Metanephros (tissue), 1 donor: ENCODE data around the gene SLC52A1. TPM values are rescaled to one million over a fixed set of nuclear protein-coding genes. Genes with fewer than 3 reads are reported as not detected.

Experiments used
- total RNA-seq: library from RNA; depleted of rRNA; stranded (reverse); fragments of >200 nt; gene quantifications from one replicate; pipeline ENCODE4 v1.2.3, GENCODE V29; 2014

Gene SLC52A1
- total RNA-seq: 0.58 TPM

DNA sequence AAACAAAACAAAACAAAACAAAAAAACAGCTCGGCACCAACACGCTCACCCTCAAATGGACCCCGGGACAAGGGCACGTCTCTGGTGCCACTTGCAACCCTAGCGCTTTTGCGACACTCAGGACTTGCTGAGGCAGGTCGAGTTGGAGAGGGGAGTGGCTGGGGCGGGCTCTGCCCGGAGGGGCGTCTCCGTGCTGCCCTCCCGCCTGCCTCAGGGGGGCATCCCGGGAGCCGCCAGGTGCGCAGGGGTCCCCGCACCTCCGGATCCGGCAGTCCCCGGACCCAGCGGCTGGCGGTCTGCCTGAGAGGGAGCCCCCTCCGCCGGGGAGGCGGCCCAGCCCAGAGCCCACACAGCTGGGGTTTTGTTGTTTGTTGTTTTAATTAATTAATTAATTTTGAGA lies at the start of gene SLC52A1:
SLC52A1 (minus strand) TSS at position 112 of the 400 bp plus-strand sequence. CDS start 820 bp downstream, outside the sequence.

DNA sequence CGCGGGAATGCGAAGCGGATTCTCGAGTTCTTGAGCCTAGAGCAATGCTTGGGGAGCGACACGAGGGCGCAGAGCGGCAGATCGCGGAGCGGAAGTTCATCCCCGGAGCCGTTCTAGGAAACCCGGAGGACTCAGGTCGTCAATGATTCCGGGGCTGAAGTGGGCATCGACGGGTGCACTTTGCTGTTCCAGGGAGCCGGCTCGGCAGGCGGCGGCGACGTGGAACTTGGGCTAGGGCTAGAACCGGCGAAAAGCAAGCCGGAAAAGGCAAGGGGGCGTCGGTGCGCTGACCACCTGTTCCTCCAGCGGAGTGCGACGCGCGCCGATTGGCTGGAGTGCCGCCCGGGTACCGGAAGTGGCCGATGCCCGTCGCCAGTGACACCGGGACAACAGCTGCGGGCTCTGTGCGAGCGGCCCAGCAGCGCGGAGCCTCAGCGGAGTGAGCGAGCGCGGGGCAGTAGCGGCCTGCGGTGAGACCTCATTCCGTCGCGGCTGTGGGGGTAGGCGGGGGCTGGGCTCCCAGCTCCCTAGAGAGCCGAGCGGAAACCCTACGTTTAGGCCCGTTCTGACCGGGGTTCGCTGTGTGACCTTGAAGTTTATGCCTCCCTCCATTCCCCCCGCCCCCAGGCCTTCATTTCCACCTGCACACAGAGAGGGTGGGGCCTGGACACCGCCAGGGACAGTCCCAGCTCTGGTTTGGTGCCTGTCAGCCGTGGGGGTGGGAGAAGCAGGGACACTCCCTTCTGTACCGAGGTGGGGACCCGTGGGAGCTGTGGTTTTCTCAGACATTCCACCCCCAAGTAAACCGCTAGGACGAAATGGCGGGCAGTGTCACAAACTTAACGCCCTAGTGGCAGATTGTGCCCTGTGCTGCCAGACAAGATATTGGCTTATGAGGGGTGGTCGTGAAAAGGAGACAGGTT lies 43.1 kb upstream of the SLC52A1 start, which contains the start of gene ZFP3:
ZFP3 (plus strand) TSS at position 362 of the 923 bp plus-strand sequence. CDS start 13,038 bp downstream, outside the sequence.

DNA sequence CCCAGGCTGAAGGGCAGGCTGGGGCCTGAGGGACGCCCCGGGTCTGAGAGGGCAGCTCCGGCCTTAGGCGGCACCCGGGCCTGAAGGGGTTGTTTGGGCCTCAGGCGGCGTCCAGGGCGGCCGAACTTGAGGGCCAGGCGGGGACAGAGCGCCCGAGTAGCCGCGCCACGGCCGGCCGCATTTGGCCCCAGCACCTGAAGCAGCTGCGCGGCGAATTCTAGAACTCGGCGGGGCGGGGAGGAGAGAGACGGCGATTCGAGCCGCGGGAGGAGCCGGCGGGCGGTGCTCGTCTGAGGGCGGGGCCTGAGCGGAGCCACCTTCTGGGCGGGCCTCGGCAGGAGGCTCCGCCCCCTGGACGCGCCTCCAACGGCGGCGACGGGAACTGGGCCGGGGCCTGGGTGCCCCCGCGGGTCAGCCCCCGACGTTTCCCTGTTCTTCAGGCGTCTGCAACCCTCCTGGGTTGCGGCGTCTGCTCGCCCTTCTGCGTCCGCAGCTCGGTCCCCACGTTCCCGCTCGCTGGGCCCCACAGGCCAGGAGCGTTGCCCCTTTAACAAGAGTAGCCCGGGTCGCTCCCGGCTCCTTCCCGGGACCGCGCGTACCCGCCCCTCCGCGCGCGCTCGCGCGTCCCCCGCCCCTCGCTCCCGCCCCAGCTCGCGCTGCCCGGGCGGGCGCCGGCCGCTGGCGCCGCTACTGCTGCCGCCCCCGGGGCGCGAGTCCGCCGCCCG lies 37.8 kb downstream of the SLC52A1 start, which contains the start of the genes INCA1 and KIF1C:
INCA1 (minus strand) TSS at position 221 of the 725 bp plus-strand sequence. CDS start 3,085 bp downstream, outside the sequence.
KIF1C (plus strand) TSS at position 649 of the 725 bp plus-strand sequence. CDS start 2,297 bp downstream, outside the sequence.

DNA sequence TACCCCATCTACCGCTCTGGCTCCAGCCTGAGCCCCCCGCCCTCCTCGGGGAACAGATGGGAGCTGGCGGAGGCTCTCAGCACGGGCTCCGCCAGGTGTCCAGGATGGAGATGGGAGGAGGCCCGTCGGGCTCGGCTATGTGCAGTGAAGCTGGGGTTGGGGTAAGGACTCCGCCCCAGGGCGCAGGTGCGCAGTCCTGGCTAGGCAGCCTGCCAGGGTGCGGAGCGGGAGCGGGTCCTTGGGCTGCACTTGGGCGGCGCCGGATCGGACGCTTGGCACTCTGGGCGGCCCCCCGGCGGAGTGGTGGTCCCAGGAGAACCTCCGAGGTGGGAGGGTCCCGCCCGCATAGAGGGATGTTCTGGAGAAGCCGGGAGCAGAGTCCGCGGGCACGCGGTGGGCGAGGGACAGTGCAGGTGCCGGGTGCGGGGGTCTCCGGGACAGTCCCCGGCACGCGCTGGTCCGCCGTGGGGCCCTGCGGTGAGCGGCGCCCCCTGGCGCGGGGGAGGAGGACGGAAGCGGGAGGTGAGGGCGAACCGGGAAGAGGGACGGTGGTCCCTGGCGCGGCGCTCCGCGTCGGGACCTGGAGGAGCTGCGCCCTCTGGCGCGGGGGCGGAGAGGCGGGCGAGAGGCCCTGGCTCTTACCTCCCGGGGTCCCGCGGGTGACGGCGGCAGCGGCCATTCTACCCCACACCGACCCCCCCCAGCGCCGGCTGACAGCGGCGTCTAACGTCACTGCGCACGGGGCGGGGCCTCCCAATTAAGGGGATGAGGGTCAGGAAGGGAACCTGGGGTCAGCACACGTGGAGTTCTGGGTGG lies 48.1 kb downstream of the SLC52A1 start, which contains the start of gene CAMTA2:
CAMTA2 (minus strand) TSS at position 725 of the 816 bp plus-strand sequence. CDS start 1,453 bp downstream, outside the sequence.

Other genes with a start within 250 kb of the SLC52A1 start
- gene VMO1, start 249.1 kb downstream of the SLC52A1 start, total RNA-seq: 1.9 TPM
- 5.0 TPM for gene GLTPD2, start 246.5 kb downstream of the SLC52A1 start, total RNA-seq
- 118 TPM for gene PSMB6, start 239.3 kb downstream of the SLC52A1 start, total RNA-seq
- 28.2 TPM for gene PLD2, start 228.3 kb downstream of the SLC52A1 start, total RNA-seq
- gene MINK1, start 202.1 kb downstream of the SLC52A1 start, total RNA-seq: 46.9 TPM
- 5.6 TPM for gene C17orf107, start 135.9 kb downstream of the SLC52A1 start, total RNA-seq
- 1.9 TPM for gene CHRNE, start 132.3 kb downstream of the SLC52A1 start, total RNA-seq
- 0.88 TPM for gene GP1BA, start 103.1 kb downstream of the SLC52A1 start, total RNA-seq
- gene SLC25A11, start 95.4 kb downstream of the SLC52A1 start, total RNA-seq: 70.5 TPM
- gene RNF167, start 95.2 kb downstream of the SLC52A1 start, total RNA-seq: 33.1 TPM
- 419 TPM for gene PFN1, start 86.9 kb downstream of the SLC52A1 start, total RNA-seq
- gene ENO3, start 84.3 kb downstream of the SLC52A1 start, total RNA-seq: 699 TPM
- gene SPAG7, start 67.6 kb downstream of the SLC52A1 start, total RNA-seq: 76.4 TPM
- gene CAMTA2, start 47.8 kb downstream of the SLC52A1 start, total RNA-seq: 15.8 TPM
- gene INCA1, start 37.9 kb downstream of the SLC52A1 start, total RNA-seq: 0.58 TPM
- gene KIF1C, start 37.5 kb downstream of the SLC52A1 start, total RNA-seq: 44.0 TPM
- gene ZFP3, start 43.0 kb upstream of the SLC52A1 start, total RNA-seq: 6.9 TPM
- gene ZNF232, start 76.5 kb upstream of the SLC52A1 start, total RNA-seq: 10.4 TPM
- gene USP6, start 80.6 kb upstream of the SLC52A1 start, total RNA-seq: 1.7 TPM
- gene ZNF594, start 156.4 kb upstream of the SLC52A1 start, total RNA-seq: 17.3 TPM
- gene SCIMP, start 199.4 kb upstream of the SLC52A1 start, total RNA-seq: 1.8 TPM
- gene RABEP1, start 246.9 kb upstream of the SLC52A1 start, total RNA-seq: 33.9 TPM